H1 (cell line): ENCODE data around the gene FGR. TPM values are rescaled to one million over a fixed set of nuclear protein-coding genes. Genes with fewer than 3 reads are reported as not detected.

ENCODE experiments used
- CTCF ChIA-PET: fragments of 300-600 bp; sonication (Branson Sonifier 250); formaldehyde crosslinking; loops from one replicate; lab custom pipeline; 2021; ENCODE audit not compliant: partially characterized antibody; lab: Charles Lee
- POLR2A ChIA-PET: fragments of 300-600 bp; sonication (Branson Sonifier 250); formaldehyde crosslinking; loops from one replicate; lab custom pipeline; 2021; ENCODE audit warnings: inconsistent platforms; ENCODE audit not compliant: partially characterized antibody; lab: Charles Lee
- DNase-seq, 2 experiments: peaks; one replicate each; pipeline versions ENCODE4 v3.0.0 to v3.0.0-alpha.2; 2010 to 2022; ENCODE audit warnings: low spot score in 2 of 2, low read depth in 1 of 2, mixed read lengths in 1 of 2
- FAIRE-seq: peaks from 2 replicates; lab custom pipeline; 2011; peaks lifted over from hg19 to GRCh38; lab: Jason Lieb, UNC
- H2AFZ ChIP-seq: 2 replicates; pipeline ENCODE4 v1.8.1; 2012; ENCODE audit warnings: low read length, inconsistent platforms
- H2AK5ac ChIP-seq: 2 replicates; pipeline ENCODE4 v1.6.1; 2013; ENCODE audit warnings: low read depth, low read length
- H2BK120ac ChIP-seq: replicated peaks from 2 replicates; pipeline ENCODE3; 2013; ENCODE audit warnings: low read depth, low read length, inconsistent platforms
- H2BK12ac ChIP-seq: 2 replicates; pipeline ENCODE4 v1.6.1; 2013; ENCODE audit warnings: low read depth, low read length
- H2BK15ac ChIP-seq: 2 replicates; pipeline ENCODE4 v1.6.1; 2013; ENCODE audit warnings: low read length
- H2BK20ac ChIP-seq: 2 replicates; pipeline ENCODE4 v1.6.1; 2013; ENCODE audit warnings: low read length
- H2BK5ac ChIP-seq: 2 replicates; pipeline ENCODE4 v1.6.1; 2013; ENCODE audit warnings: low read depth, low read length
- H3K14ac ChIP-seq: 2 replicates; pipeline ENCODE4 v1.6.1; 2013; ENCODE audit warnings: inconsistent platforms; ENCODE audit not compliant: insufficient read length
- H3K18ac ChIP-seq: 2 replicates; pipeline ENCODE4 v1.6.1; 2013; ENCODE audit warnings: low read length; ENCODE audit errors: extremely low read depth
- H3K23ac ChIP-seq: 2 replicates; pipeline ENCODE4 v1.6.1; 2013; ENCODE audit warnings: inconsistent platforms; ENCODE audit not compliant: insufficient read length
- H3K23me2 ChIP-seq: 2 replicates; pipeline ENCODE4 v1.6.1; 2013; ENCODE audit warnings: low read depth, low read length
- H3K27ac ChIP-seq: 2 replicates; pipeline ENCODE4 v1.6.1; 2011; ENCODE audit warnings: low read depth, low read length, inconsistent platforms
- H3K27me3 ChIP-seq, 4 experiments: replicated peaks in 1 of 4; 1 replicate in 1 of 4; 2 replicates in 3 of 4; pipeline versions ENCODE4 v1.6.1 to v1.8.1; 2011 to 2013; ENCODE audit warnings: low read length in 3 of 4, mild to moderate bottlenecking in 3 of 4, inconsistent platforms in 2 of 4, mixed read lengths in 2 of 4, moderate library complexity in 1 of 4; ENCODE audit not compliant: control insufficient read depth in 3 of 4, insufficient read depth in 3 of 4; ENCODE audit errors: extremely low read depth in 1 of 4
- H3K36me3 ChIP-seq, 4 experiments: 2 replicates each; pipeline versions ENCODE4 v1.6.1 to v1.8.1; 2011 to 2013; ENCODE audit warnings: mild to moderate bottlenecking in 4 of 4, low read length in 3 of 4, moderate library complexity in 2 of 4, control low read depth in 1 of 4, inconsistent platforms in 1 of 4; ENCODE audit not compliant: insufficient read depth in 4 of 4, control insufficient read depth in 2 of 4
- H3K4ac ChIP-seq: replicated peaks from 2 replicates; pipeline ENCODE3; 2013; ENCODE audit warnings: low read length, low read depth, mixed read lengths, inconsistent platforms; ENCODE audit not compliant: insufficient read length
- H3K4me1 ChIP-seq, 4 experiments: replicated peaks in 1 of 4; 1 replicate in 1 of 4; 2 replicates in 3 of 4; pipeline versions ENCODE4 v1.6.1 to v1.8.1; 2011 to 2013; ENCODE audit warnings: low read length in 3 of 4, inconsistent platforms in 2 of 4, mixed read lengths in 1 of 4; ENCODE audit not compliant: insufficient read depth in 4 of 4, control insufficient read depth in 3 of 4
- H3K4me2 ChIP-seq, 2 experiments: 2 replicates each; pipeline versions ENCODE4 v1.6.1 to v1.8.1; 2011 to 2013; ENCODE audit warnings: low read depth in 2 of 2, low read length in 2 of 2, control low read depth in 1 of 2, inconsistent platforms in 1 of 2, mild to moderate bottlenecking in 1 of 2; ENCODE audit not compliant: insufficient read depth in 1 of 2
- H3K4me3 ChIP-seq, 4 experiments: fragments of 200-600, 300-600 bp in 1 of 4; sonication (generic), shearing (Covaris generic), sonication (Bioruptor Twin) in 1 of 4; 2 replicates each; pipeline versions ENCODE4 v1.5.1 to v1.8.1; 2011 to 2016; ENCODE audit warnings: low read length in 4 of 4, low read depth in 3 of 4, control low read depth in 2 of 4, inconsistent platforms in 2 of 4, mild to moderate bottlenecking in 2 of 4, mixed read lengths in 1 of 4, moderate library complexity in 1 of 4; ENCODE audit not compliant: insufficient read depth in 2 of 4; ENCODE audit errors: extremely low read depth in 1 of 4
- H3K56ac ChIP-seq: replicated peaks from 2 replicates; pipeline ENCODE3; 2013; ENCODE audit warnings: low read depth, mild to moderate bottlenecking, mixed read lengths, low read length, inconsistent platforms; ENCODE audit not compliant: insufficient read length
- H3K79me1 ChIP-seq: 2 replicates; pipeline ENCODE4 v1.6.1; 2013; ENCODE audit warnings: low read depth, low read length, control low read depth
- H3K79me2 ChIP-seq, 2 experiments: 2 replicates each; pipeline versions ENCODE4 v1.6.1 to v1.8.1; 2012 to 2013; ENCODE audit warnings: low read length in 2 of 2, mild to moderate bottlenecking in 2 of 2, inconsistent platforms in 1 of 2; ENCODE audit not compliant: insufficient read depth in 2 of 2, control insufficient read depth in 1 of 2
- H3K9ac ChIP-seq, 4 experiments: replicated peaks in 1 of 4; 1 replicate in 1 of 4; 2 replicates in 3 of 4; pipeline versions ENCODE4 v1.6.1 to v1.8.1; 2011 to 2013; ENCODE audit warnings: low read depth in 3 of 4, low read length in 3 of 4, control low read depth in 2 of 4, mild to moderate bottlenecking in 2 of 4, moderate library complexity in 2 of 4, inconsistent platforms in 1 of 4; ENCODE audit errors: extremely low read depth in 1 of 4
- H3K9me3 ChIP-seq, 2 experiments: 2 replicates each; pipeline versions ENCODE4 v1.6.1 to v1.8.1; 2012 to 2013; ENCODE audit warnings: mild to moderate bottlenecking in 2 of 2, moderate library complexity in 2 of 2, control low read depth in 1 of 2, inconsistent platforms in 1 of 2, low read depth in 1 of 2, low read length in 1 of 2, mixed read lengths in 1 of 2; ENCODE audit not compliant: insufficient read depth in 2 of 2
- H4K20me1 ChIP-seq, 2 experiments: replicated peaks in 1 of 2; 2 replicates each; pipeline versions ENCODE3 to v1.8.1; 2011 to 2013; ENCODE audit warnings: inconsistent platforms in 2 of 2, low read length in 2 of 2, mild to moderate bottlenecking in 1 of 2; ENCODE audit not compliant: insufficient read depth in 2 of 2, control insufficient read depth in 1 of 2
- H4K5ac ChIP-seq: 2 replicates; pipeline ENCODE4 v1.6.1; 2013; ENCODE audit warnings: low read length, low read depth, mixed read lengths, inconsistent platforms; ENCODE audit not compliant: insufficient read length
- H4K8ac ChIP-seq: 2 replicates; pipeline ENCODE4 v1.8.0; 2013; ENCODE audit warnings: mild to moderate bottlenecking, moderate library complexity, low read length, inconsistent platforms; ENCODE audit not compliant: insufficient read depth; ENCODE audit errors: extremely low read depth
- H4K91ac ChIP-seq: replicated peaks from 2 replicates; pipeline ENCODE3; 2013; ENCODE audit warnings: low read length, mixed read lengths, inconsistent platforms; ENCODE audit not compliant: insufficient read length
- GTF2F1 ChIP-seq: IDR thresholded peaks from 2 replicates; pipeline ENCODE4 v1.6.1; 2012; ENCODE audit warnings: low read depth, low read length, improper control_type of control experiment, borderline replicate concordance
- SIX5 ChIP-seq: IDR thresholded peaks from 2 replicates; pipeline ENCODE4 v1.6.1; 2011; ENCODE audit warnings: mild to moderate bottlenecking, low read depth, low read length
- TEAD4 ChIP-seq: IDR thresholded peaks from 2 replicates; pipeline ENCODE4 v1.6.1; 2012; ENCODE audit warnings: low read depth, low read length, inconsistent platforms, mixed read lengths
- WGBS, 2 experiments: shearing (Covaris generic) in 1 of 2; methylation state at CpG; one replicate each; pipeline versions ENCODE4 v1.1.6 to v1.1.7; 2013 to 2015; ENCODE audit warnings: low lambda C conversion rate in 2 of 2, mixed read lengths in 2 of 2, inconsistent platforms in 1 of 2, low coverage in 1 of 2, missing lambda C conversion rate in 1 of 2; ENCODE audit not compliant: insufficient replicate concordance in 2 of 2, insufficient coverage in 1 of 2, insufficient read length in 1 of 2; ENCODE audit errors: extremely low coverage in 1 of 2, missing lambda C conversion rate in 1 of 2; 5-methylcytosine and 5-hydroxymethylcytosine counted together
- polyA plus RNA-seq, 7 experiments: library from polyadenylated mRNA; depleted of rRNA in 3 of 7; stranded (reverse) in 5 of 7; unstranded in 2 of 7; fragments of >200 nt in 5 of 7; fragments of 200-250 nt in 2 of 7; gene quantifications; 1 replicate in 5 of 7; 2 replicates in 1 of 7; 4 replicates in 1 of 7; pipeline versions ENCODE4 v1.2.1 to v1.2.3, GENCODE V29; 2011 to 2013; ENCODE audit warnings: missing spikeins in 2 of 7, mixed read lengths in 2 of 7
- total RNA-seq: library from RNA; stranded (reverse); fragmentation: NEBNext Ultra II Directional; extraction: Animal tissue kit (Norgen Biotek cat#: 25700); gene quantifications from 2 replicates; pipeline ENCODE4 v1.2.1, GENCODE V29; 2021

FGR gene
- total and polyA plus RNA-seq, 2 of the 8 experiments (the other 6 are each of a cell fraction or from before 2014, with no cell fraction given) = 0.22 to 0.95 TPM

DNA sequence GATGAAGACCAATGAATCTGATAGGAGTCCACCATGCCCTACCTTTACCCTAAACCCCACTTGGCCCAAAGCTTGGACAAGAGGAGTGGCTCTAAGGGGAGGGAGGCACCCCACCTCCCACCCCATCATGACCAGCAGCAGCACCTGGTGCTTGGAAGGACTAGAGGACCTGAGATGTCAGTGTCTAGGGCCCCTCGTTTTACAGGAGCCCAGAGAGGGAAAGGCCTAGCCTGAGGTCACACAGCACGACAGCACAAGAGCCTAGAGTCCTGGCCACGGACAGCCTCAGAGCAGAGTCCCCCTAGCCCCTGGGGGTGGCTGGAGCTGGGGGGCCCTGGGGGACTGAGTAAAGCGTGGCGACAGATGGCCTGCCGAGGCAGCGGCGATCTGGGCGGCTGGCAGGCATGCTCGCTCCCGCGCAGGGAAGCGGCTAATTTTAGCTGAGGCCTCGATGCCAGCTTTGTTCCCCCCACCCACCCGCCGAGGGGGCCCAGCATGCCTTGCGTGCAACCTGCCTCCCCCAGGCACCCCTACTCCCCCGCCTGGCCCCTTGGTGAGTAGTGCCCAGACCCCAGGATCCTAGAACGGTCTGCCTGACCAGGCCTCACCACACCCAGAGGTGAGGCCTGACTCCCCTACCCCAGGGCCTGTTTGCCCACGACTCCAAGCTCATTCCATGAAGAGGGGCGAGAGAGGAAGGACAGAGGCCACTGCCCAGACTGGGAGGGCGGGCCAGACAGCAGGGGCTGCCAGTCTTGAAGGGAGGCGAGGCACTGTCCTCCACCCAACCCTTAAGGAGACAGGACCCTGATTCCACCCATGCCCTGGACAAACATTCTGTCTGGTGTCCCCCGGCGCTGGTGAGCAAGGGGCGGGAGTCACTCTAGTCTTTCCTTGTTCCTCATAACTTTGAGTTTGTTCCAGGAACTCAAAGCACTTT is 70.0 kb downstream of the FGR start:
- no peak overlapping the region for H3K18ac ChIP-seq
- DNase-seq (no peak), FAIRE-seq (no peak)
- no peak overlapping the region for H3K4me3 ChIP-seq
- H3K4ac ChIP-seq = no peak overlapping the region
- H3K23me2 ChIP-seq = 0 out of 2 replicates have a peak, but pooled peaks cover 2% of the 10 kb centered on the region
- peaks cover 17 to 28% of the 10 kb centered on the region in 2 experiments for H4K20me1 ChIP-seq
- no peak overlapping the region for H3K27ac ChIP-seq
- H3K36me3 ChIP-seq = no peaks in the 10 kb centered on the region; a peak in 1 of 8 replicates
- no peak overlapping the region for H3K4me2 ChIP-seq
- no peak overlapping the region for H2BK12ac ChIP-seq
- H4K91ac ChIP-seq = no peak overlapping the region
- H3K79me1 ChIP-seq = peaks cover 20% of the 10 kb centered on the region
- peaks cover 0 to 46% of the 10 kb centered on the region in 2 experiments; a peak in 2 of 4 replicates for H3K79me2 ChIP-seq
- H3K23ac ChIP-seq = no peak overlapping the region
- H4K8ac ChIP-seq = no peak overlapping the region
- no peak overlapping the region; the same call in 1 of the 2 replicates for H2BK20ac ChIP-seq
- H3K14ac ChIP-seq = no peak overlapping the region
- no peak overlapping the region for H4K5ac ChIP-seq
- no peaks in the 10 kb centered on the region for H3K9me3 ChIP-seq
- no peak overlapping the region for H2BK15ac ChIP-seq
- WGBS, 2 experiments = 83% methylated on average over 13 of the region's 26 CpGs; no CpG with 5 or more reads in 1 of the 2 experiments
- H3K27me3 ChIP-seq = no peaks in the 10 kb centered on the region
- no peak overlapping the region for H2AK5ac ChIP-seq
- peaks cover 10 to 72% (median 51%) of the 10 kb centered on the region in 4 experiments for H3K4me1 ChIP-seq
- POLR2A ChIA-PET = interaction anchor here (1.2 to 25.0 kb wide), 6 partner anchors 3 to 39 kb away, joined by 5 to 355 read pairs (median 178); partner anchors contain the start of gene AHDC1
- H2BK5ac ChIP-seq = peak overlapping the region; percentile 58; the same call in 1 of the 2 replicates
- H3K9ac ChIP-seq = no peak overlapping the region
- CTCF ChIA-PET = interaction anchor here (0.6 to 56.1 kb wide), 11 partner anchors 8 to 266 kb away, joined by 3 to 1807 read pairs (median 9); partner anchors contain the start of gene AHDC1
- H3K56ac ChIP-seq = no peak overlapping the region
- no peak overlapping the region for H2BK120ac ChIP-seq
- TF ChIP-seq GTF2F1 (no peak), SIX5 (no peak), TEAD4 (no peak)
- no peak overlapping the region for H2AFZ ChIP-seq
